Measurements from ENCODE around the gene SMG6. TPM values are rescaled to one million over a fixed set of nuclear protein-coding genes. Genes with fewer than 3 reads are reported as not detected.

Gene SMG6
- total RNA-seq, 2 experiments from 2014 or later, result 39.3 to 39.7 TPM

DNA sequence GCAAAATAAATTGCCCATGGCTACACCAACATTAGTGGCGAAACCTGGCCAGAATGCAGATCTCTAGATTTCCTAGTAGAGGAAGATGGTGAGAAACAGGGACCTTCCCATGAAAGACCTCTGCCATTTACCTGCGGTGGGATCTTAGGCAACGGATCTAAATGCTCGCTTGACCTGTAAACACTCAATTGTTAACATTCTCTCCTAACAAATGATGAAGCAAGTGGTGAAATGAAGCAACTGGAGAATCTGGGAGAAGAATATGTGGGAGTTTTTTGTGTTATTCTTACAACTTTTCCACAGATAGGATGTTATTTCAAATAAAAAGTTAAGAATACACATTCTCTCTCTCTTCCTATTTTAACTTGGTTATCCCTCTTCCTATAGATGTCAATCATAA, 56.6 kb downstream of the SMG6 start:
- H3K36me3 Mint-ChIP-seq (ENCODE audit: low read depth), result peaks cover 73% of the 10 kb centered on the region
- ChIA-PET POLR2A (interaction anchor here (2.9 kb wide), 2 partner anchors 13 to 190 kb away, joined by 16 to 61 read pairs; partner anchors contain the start of gene HIC1), CTCF (interaction anchor here (1.2 to 4.4 kb wide), 2 partner anchors 12 to 191 kb away, joined by 3 to 83 read pairs; partner anchors contain the start of gene HIC1)
- peaks cover 45% of the 10 kb centered on the region for H3K4me1 Mint-ChIP-seq (ENCODE audit: low read depth)
- TF ChIP-seq, protein P1, sequence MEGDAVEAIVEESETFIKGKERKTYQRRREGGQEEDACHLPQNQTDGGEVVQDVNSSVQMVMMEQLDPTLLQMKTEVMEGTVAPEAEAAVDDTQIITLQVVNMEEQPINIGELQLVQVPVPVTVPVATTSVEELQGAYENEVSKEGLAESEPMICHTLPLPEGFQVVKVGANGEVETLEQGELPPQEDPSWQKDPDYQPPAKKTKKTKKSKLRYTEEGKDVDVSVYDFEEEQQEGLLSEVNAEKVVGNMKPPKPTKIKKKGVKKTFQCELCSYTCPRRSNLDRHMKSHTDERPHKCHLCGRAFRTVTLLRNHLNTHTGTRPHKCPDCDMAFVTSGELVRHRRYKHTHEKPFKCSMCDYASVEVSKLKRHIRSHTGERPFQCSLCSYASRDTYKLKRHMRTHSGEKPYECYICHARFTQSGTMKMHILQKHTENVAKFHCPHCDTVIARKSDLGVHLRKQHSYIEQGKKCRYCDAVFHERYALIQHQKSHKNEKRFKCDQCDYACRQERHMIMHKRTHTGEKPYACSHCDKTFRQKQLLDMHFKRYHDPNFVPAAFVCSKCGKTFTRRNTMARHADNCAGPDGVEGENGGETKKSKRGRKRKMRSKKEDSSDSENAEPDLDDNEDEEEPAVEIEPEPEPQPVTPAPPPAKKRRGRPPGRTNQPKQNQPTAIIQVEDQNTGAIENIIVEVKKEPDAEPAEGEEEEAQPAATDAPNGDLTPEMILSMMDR (IDR thresholded peaks at IDR 0.05), result no peak
- intact Hi-C loops (cut with DNase I, micrococcal nuclease), result loop anchor here (2.0 to 10.0 kb wide), 3 partner anchors 16 to 365 kb away; no protein-coding TSS in a partner anchor
- no peaks in the 10 kb centered on the region for H3K9me3 Mint-ChIP-seq
- H3K4me3 Mint-ChIP-seq, result no peak overlapping the region
- H3K36me3 ChIP-seq (ENCODE audit: insufficient read depth, low read length), result peaks cover 39% of the 10 kb centered on the region
- ATAC-seq (ENCODE audit: poor library complexity) (no peak), DNase-seq (no peak)
- no peaks in the 10 kb centered on the region for H3K27me3 Mint-ChIP-seq
- peak overlapping the region; percentile 33 for H3K27ac Mint-ChIP-seq
- H3K27ac ChIP-seq (ENCODE audit: low read depth in 1 of 2, low read length in 2 of 2), result no peak overlapping the region
- H3K27me3 ChIP-seq (ENCODE audit: control insufficient read depth in 1 of 2, insufficient read depth in 2 of 2, low read length in 2 of 2), result no peaks in the 10 kb centered on the region
- no peak overlapping the region for H3K4me3 ChIP-seq (ENCODE audit: low read length)
- peaks cover 13% of the 10 kb centered on the region for H3K4me1 ChIP-seq (ENCODE audit: insufficient read depth, low read length)
- no peaks in the 10 kb centered on the region for H3K9me3 ChIP-seq (ENCODE audit: control insufficient read depth in 1 of 2, insufficient read depth in 1 of 2, low read length in 2 of 2)

DNA sequence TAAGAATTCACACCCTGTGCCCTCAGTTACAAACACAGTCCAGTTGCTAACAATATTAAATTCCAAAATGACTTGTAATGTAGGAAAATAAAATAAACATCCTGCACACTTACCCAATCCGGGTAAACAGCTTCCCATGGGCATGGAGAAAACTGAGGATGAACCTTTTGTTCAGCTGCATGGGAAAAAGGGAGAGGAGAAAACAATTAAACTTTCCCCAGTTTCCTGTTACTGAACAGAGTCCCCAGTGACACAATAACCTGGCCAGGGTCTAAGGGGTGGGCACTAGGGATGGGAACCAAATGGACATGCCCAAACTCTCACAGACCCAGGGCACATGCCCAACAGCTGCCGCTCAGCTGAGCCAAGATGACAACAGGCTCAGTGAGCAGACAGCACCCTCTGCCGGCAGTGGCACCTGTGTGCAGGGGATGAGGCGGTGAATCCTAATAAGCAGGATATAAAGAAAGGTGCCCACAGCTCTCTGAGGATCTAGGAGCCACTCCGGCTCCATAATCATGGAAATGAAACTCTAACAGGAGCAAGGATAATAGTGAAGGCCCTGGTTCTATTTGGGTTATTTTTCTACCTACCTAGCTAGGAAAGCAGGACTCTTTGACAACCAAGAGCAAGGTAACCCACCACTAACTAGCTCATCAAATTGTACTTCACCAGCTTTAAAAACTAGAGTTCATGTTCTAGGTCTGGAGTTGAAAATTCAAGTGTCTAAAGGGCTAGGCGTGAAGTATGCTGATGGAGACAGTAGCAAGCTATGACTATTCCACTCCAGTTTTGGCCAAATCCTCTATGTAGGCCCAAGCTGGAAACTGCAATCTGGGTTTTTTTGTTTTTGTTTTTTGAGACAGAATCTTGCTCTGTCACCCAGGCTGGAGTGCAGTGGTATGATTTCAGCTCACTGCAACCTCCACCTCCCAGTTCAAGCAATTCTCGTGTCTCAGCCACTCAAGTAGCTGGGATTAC, 58.8 kb downstream of the SMG6 start:
- H3K27me3 ChIP-seq (ENCODE audit: control insufficient read depth in 1 of 2, insufficient read depth in 2 of 2, low read length in 2 of 2), result no peaks in the 10 kb centered on the region
- DNase-seq (peak; percentile 73 to 91 (median 82)), ATAC-seq (ENCODE audit: poor library complexity) (peak; percentile 96)
- POLR2A ChIA-PET, result interaction anchor here (0.6 to 2.9 kb wide), 13 partner anchors 8 to 193 kb away, joined by 3 to 61 read pairs (median 4); partner anchors contain the start of gene HIC1
- intact Hi-C loops (cut with DNase I, micrococcal nuclease), result loop anchor here (1.0 to 10.0 kb wide), 7 partner anchors 30 to 363 kb away; partner anchors contain the start of gene HIC1 (in 1 of the 2)
- Mint-ChIP-seq H3K4me3 (no peak overlapping the region), H3K9me3 (no peaks in the 10 kb centered on the region), H3K27me3 (no peaks in the 10 kb centered on the region), H3K36me3 (ENCODE audit: low read depth) (peaks cover 80% of the 10 kb centered on the region), H3K4me1 (ENCODE audit: low read depth) (peaks cover 40% of the 10 kb centered on the region), H3K27ac (peak overlapping the region; percentile 57)
- peaks cover 42% of the 10 kb centered on the region for H3K36me3 ChIP-seq (ENCODE audit: insufficient read depth, low read length)
- TF ChIP-seq, protein P1 (IDR thresholded peaks at IDR 0.05), result peak; percentile 94
- H3K4me1 ChIP-seq (ENCODE audit: insufficient read depth, low read length), result peaks cover 11% of the 10 kb centered on the region
- H3K4me3 ChIP-seq (ENCODE audit: low read length), result no peak overlapping the region
- H3K9me3 ChIP-seq (ENCODE audit: control insufficient read depth in 1 of 2, insufficient read depth in 1 of 2, low read length in 2 of 2), result no peaks in the 10 kb centered on the region
- H3K27ac ChIP-seq (ENCODE audit: low read depth in 1 of 2, low read length in 2 of 2), result no peak overlapping the region
- CTCF ChIA-PET, result interaction anchor here (0.6 to 4.4 kb wide), 57 partner anchors 9 to 361 kb away, joined by 3 to 83 read pairs (median 4); partner anchors contain the start of genes HIC1, OVCA2, SMG6 and SRR

DNA sequence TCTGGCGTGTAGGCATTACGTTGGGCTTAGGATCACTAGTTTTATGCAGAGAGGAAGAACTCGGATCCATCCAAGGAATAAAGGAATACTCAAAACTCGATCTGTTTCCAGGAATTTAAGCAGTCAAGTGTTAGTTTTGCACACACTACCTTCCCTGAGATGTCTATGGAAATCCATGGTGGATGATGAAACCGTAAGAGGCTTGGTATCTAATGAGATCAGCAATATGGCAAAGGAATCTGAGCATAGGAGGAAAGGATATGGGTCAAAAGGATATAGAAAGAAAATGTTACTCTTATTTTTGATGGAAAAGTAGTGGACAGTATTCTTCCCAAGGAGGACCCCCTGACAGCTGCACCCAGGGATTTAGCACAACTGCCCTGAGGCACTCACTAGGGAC, 59.6 kb downstream of the SMG6 start:
- Mint-ChIP-seq H3K4me3 (no peak overlapping the region), H3K36me3 (ENCODE audit: low read depth) (peaks cover 78% of the 10 kb centered on the region), H3K27me3 (no peaks in the 10 kb centered on the region), H3K9me3 (no peaks in the 10 kb centered on the region), H3K27ac (no peak overlapping the region), H3K4me1 (ENCODE audit: low read depth) (peaks cover 34% of the 10 kb centered on the region)
- no peak overlapping the region for H3K27ac ChIP-seq (ENCODE audit: low read depth in 1 of 2, low read length in 2 of 2)
- TF ChIP-seq, protein P1 (IDR thresholded peaks at IDR 0.05), result no peak
- H3K4me1 ChIP-seq (ENCODE audit: insufficient read depth, low read length), result peaks cover 13% of the 10 kb centered on the region
- POLR2A ChIA-PET, result interaction anchor here (1.5 to 2.9 kb wide), 4 partner anchors 16 to 192 kb away, joined by 4 to 61 read pairs (median 28); partner anchors contain the start of gene HIC1
- peaks cover 43% of the 10 kb centered on the region for H3K36me3 ChIP-seq (ENCODE audit: insufficient read depth, low read length)
- CTCF ChIA-PET, result interaction anchor here (0.7 to 4.4 kb wide), 20 partner anchors 8 to 203 kb away, joined by 3 to 83 read pairs (median 6); partner anchors contain the start of genes HIC1, OVCA2, SMG6 and SRR
- H3K4me3 ChIP-seq (ENCODE audit: low read length), result no peak overlapping the region
- DNase-seq, result no peak
- no peaks in the 10 kb centered on the region for H3K27me3 ChIP-seq (ENCODE audit: control insufficient read depth in 1 of 2, insufficient read depth in 2 of 2, low read length in 2 of 2)
- no peak for ATAC-seq (ENCODE audit: poor library complexity)
- H3K9me3 ChIP-seq (ENCODE audit: control insufficient read depth in 1 of 2, insufficient read depth in 1 of 2, low read length in 2 of 2), result no peaks in the 10 kb centered on the region
- intact Hi-C loops (cut with DNase I, micrococcal nuclease), result loop anchor here (1.0 to 10.0 kb wide), 6 partner anchors 29 to 190 kb away; partner anchors contain the start of gene HIC1 (in 1 of the 2)

Data from CD4-positive, alpha-beta T cell (primary cell).